IPS-20b (cell line): ENCODE results near the gene RASAL1.

Experiments
- H3K27ac ChIP-seq: one replicate; pipeline ENCODE4 v1.5.1; 2013; ENCODE audit warnings: low read length
- H3K27me3 ChIP-seq: 2 replicates; pipeline ENCODE4 v1.6.1; 2013; ENCODE audit warnings: mild to moderate bottlenecking, low read length, inconsistent platforms; ENCODE audit not compliant: insufficient read depth
- H3K36me3 ChIP-seq: 2 replicates; pipeline ENCODE4 v1.6.1; 2013; ENCODE audit warnings: low read depth, mild to moderate bottlenecking, inconsistent platforms, low read length, moderate library complexity; ENCODE audit not compliant: insufficient read depth
- H3K4me1 ChIP-seq: 2 replicates; pipeline ENCODE4 v1.6.1; 2013; ENCODE audit warnings: mild to moderate bottlenecking, control low read depth, inconsistent platforms, low read length, moderate library complexity; ENCODE audit not compliant: insufficient read depth
- H3K4me3 ChIP-seq: 2 replicates; pipeline ENCODE4 v1.5.1; 2013; ENCODE audit warnings: mild to moderate bottlenecking, low read length, inconsistent platforms
- H3K9ac ChIP-seq: 2 replicates; pipeline ENCODE4 v1.6.1; 2013; ENCODE audit warnings: low read depth, mild to moderate bottlenecking, inconsistent platforms, low read length, moderate library complexity
- H3K9me3 ChIP-seq: 2 replicates; pipeline ENCODE4 v1.6.1; 2013; ENCODE audit warnings: mild to moderate bottlenecking, low read depth, low read length, inconsistent platforms; ENCODE audit not compliant: insufficient read depth

Gene RASAL1

GRCh38 chr12:113135178-113136127, at the start of gene RASAL1:
Gene RASAL1, minus strand, starts transcription at chr12:113135761. Its CDS starts 299 bp downstream, at chr12:113135462.
- Histone ChIP-seq H3K4me1 (no peaks in the 10 kb centered on the region), H3K36me3 (no peaks in the 10 kb centered on the region), H3K27ac (no peak within 1 kb of the TSS), H3K9ac (peak within 1 kb of the TSS; percentile 61; the same call in 1 of the 2 replicates), H3K4me3 (peak within 1 kb of the TSS; percentile 74), H3K27me3 (peaks cover 32% of the 10 kb centered on the region), H3K9me3 (no peaks in the 10 kb centered on the region)

- peak overlapping the region; percentile 96 for H3K9ac ChIP-seq
- 0 out of 2 replicates have a peak, but pooled peaks cover 3% of the 10 kb centered on the region for H3K4me1 ChIP-seq
- H3K9me3 ChIP-seq: no peaks in the 10 kb centered on the region
- H3K4me3 ChIP-seq: peak overlapping the region; percentile 90
- H3K27ac ChIP-seq: peak overlapping the region; percentile 82
- H3K27me3 ChIP-seq: no peaks in the 10 kb centered on the region
- H3K36me3 ChIP-seq: peaks cover 35% of the 10 kb centered on the region
These were observed 49.3 kb upstream of the RASAL1 start for GRCh38 chr12:113184900-113185179.

GRCh38 chr12:113184098-113184899, 48.7 kb upstream of the RASAL1 start:
- Histone ChIP-seq H3K9ac (peak overlapping the region; percentile 96; the same call in 1 of the 2 replicates), H3K4me3 (peak overlapping the region; percentile 90), H3K27me3 (no peaks in the 10 kb centered on the region), H3K9me3 (no peaks in the 10 kb centered on the region), H3K36me3 (peaks cover 38% of the 10 kb centered on the region), H3K27ac (peak overlapping the region; percentile 82), H3K4me1 (0 out of 2 replicates have a peak, but pooled peaks cover 3% of the 10 kb centered on the region)

GRCh38 chr12:113183030-113183589, 47.5 kb upstream of the RASAL1 start:
- Histone ChIP-seq H3K27ac (no peak overlapping the region), H3K4me1 (0 out of 2 replicates have a peak, but pooled peaks cover 3% of the 10 kb centered on the region), H3K9me3 (no peaks in the 10 kb centered on the region), H3K36me3 (peaks cover 44% of the 10 kb centered on the region), H3K9ac (no peak overlapping the region), H3K27me3 (no peaks in the 10 kb centered on the region), H3K4me3 (no peak overlapping the region)

GRCh38 chr12:113181975-113182374, 46.4 kb upstream of the RASAL1 start:
- H3K9me3 ChIP-seq: no peaks in the 10 kb centered on the region
- peaks cover 55% of the 10 kb centered on the region for H3K36me3 ChIP-seq
- H3K27ac ChIP-seq: no peak overlapping the region
- no peak overlapping the region for H3K4me3 ChIP-seq
- no peaks in the 10 kb centered on the region for H3K27me3 ChIP-seq
- 0 out of 2 replicates have a peak, but pooled peaks cover 3% of the 10 kb centered on the region for H3K4me1 ChIP-seq
- H3K9ac ChIP-seq: no peak overlapping the region

GRCh38 chr12:113180333-113180732, 44.8 kb upstream of the RASAL1 start:
- H3K36me3 ChIP-seq: peaks cover 66% of the 10 kb centered on the region
- H3K9ac ChIP-seq: no peak overlapping the region
- H3K27me3 ChIP-seq: no peaks in the 10 kb centered on the region
- H3K4me3 ChIP-seq: no peak overlapping the region
- H3K27ac ChIP-seq: no peak overlapping the region
- 0 out of 2 replicates have a peak, but pooled peaks cover 3% of the 10 kb centered on the region for H3K4me1 ChIP-seq
- H3K9me3 ChIP-seq: no peaks in the 10 kb centered on the region

- peaks cover 77% of the 10 kb centered on the region for H3K36me3 ChIP-seq
- no peaks in the 10 kb centered on the region for H3K9me3 ChIP-seq
- H3K4me3 ChIP-seq: no peak overlapping the region
- no peak overlapping the region for H3K27ac ChIP-seq
- H3K9ac ChIP-seq: no peak overlapping the region
- no peaks in the 10 kb centered on the region for H3K27me3 ChIP-seq
- no peaks in the 10 kb centered on the region for H3K4me1 ChIP-seq
These were observed 43.5 kb upstream of the RASAL1 start for GRCh38 chr12:113179023-113179422.

GRCh38 chr12:113174461-113175384, 39.2 kb upstream of the RASAL1 start:
- H3K9ac ChIP-seq: no peak overlapping the region
- H3K4me3 ChIP-seq: no peak overlapping the region
- H3K27me3 ChIP-seq: no peaks in the 10 kb centered on the region
- H3K9me3 ChIP-seq: no peaks in the 10 kb centered on the region
- H3K27ac ChIP-seq: no peak overlapping the region
- H3K4me1 ChIP-seq: no peaks in the 10 kb centered on the region
- peaks cover 92% of the 10 kb centered on the region for H3K36me3 ChIP-seq

- H3K27me3 ChIP-seq: no peaks in the 10 kb centered on the region
- no peak overlapping the region for H3K9ac ChIP-seq
- no peak overlapping the region for H3K4me3 ChIP-seq
- no peak overlapping the region for H3K27ac ChIP-seq
- H3K4me1 ChIP-seq: no peaks in the 10 kb centered on the region
- H3K9me3 ChIP-seq: no peaks in the 10 kb centered on the region
- H3K36me3 ChIP-seq: peaks cover 89% of the 10 kb centered on the region
These were observed 37.6 kb upstream of the RASAL1 start for GRCh38 chr12:113173081-113173698.

GRCh38 chr12:113172185-113172584, 36.6 kb upstream of the RASAL1 start:
- Histone ChIP-seq H3K9me3 (no peaks in the 10 kb centered on the region), H3K4me3 (no peak overlapping the region), H3K36me3 (peaks cover 89% of the 10 kb centered on the region), H3K4me1 (no peaks in the 10 kb centered on the region), H3K27ac (no peak overlapping the region), H3K9ac (no peak overlapping the region), H3K27me3 (no peaks in the 10 kb centered on the region)
